GM12864 (cell line): Measurements from ENCODE around the gene UNC13C.

Experiments used
- DNase-seq: peaks from one replicate; pipeline ENCODE4 v3.0.0-alpha.2; 2011; ENCODE audit warnings: low read depth
- H3K4me3 ChIP-seq: 2 replicates; pipeline ENCODE4 v1.5.1; 2011; ENCODE audit warnings: mild to moderate bottlenecking, low read depth, low read length, control low read depth
- CTCF ChIP-seq: IDR thresholded peaks from 2 replicates; pipeline ENCODE4 v1.5.1; 2011; ENCODE audit warnings: low read depth, mild to moderate bottlenecking, moderate library complexity, low read length, control low read depth, inconsistent platforms; ENCODE audit errors: missing control alignments

Gene UNC13C

DNA sequence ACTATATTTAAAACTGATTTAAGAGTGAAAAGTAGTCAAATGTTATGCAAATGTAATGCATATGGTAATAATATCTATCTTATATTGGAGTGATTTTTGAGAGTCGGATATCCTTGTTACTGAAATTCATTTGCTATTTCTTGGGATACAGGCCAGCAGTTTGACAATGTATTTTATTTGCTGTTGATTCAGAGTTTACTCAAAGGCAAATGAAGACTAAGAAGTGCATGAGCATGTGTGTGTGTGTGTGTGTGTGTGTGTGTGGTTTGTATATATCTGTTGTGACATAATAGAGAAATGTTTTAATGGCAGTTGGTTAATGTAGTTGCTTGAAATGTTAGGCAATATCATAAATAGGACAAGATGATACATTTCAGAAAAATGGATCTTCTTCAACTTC, 39.0 kb downstream of the UNC13C start:
- H3K4me3 ChIP-seq, result no peak overlapping the region
- no peak for TF ChIP-seq CTCF
- no peak for DNase-seq

- H3K4me3 ChIP-seq, result no peak overlapping the region
- no peak for DNase-seq
- no peak for TF ChIP-seq CTCF
Measured at GRCh38 chr15:54017959-54018358, 39.7 kb downstream of the UNC13C start.

- H3K4me3 ChIP-seq, result no peak overlapping the region
- TF ChIP-seq CTCF, result no peak
- no peak for DNase-seq
Measured at GRCh38 chr15:54026258-54026657, 48.0 kb downstream of the UNC13C start.

DNA sequence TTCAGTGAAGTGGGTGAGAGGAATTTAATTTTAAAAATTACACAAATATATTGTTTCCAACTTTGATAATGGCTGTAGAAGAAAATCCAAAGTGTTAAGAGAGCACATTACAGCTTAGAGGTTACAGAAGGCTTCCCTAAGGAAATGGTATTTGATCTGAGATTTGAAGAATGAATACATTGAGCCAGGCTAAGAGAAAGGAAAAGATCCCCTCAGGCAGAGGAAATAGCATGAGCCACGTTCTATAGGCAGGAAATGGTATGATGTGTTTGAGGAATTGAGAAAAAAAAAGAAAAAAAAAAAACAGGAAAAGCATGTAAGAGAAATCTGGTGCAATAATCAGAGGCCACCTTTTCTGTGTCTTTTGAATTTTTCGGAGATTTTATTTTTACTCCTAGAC, 48.6 kb downstream of the UNC13C start:
- no peak overlapping the region for H3K4me3 ChIP-seq
- TF ChIP-seq CTCF, result no peak
- DNase-seq, result no peak

DNA sequence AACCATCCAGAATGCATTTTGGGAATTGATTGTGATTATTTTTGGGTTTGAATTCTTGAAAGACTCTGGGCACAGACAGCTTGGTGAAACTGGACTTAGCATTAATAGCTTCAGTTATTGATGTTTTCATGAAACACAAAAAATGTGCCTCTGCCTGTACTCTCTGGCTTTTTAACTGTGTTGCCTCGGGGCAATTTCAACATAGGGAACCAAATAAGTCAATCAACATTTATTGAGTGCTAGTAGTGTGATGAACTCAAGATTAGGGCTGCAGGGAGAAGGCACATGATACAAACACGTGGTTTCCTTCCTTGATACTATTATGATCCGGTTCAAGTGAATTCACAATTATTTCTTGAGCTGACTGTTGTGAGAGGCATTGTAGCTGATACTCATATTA, 50.8 kb downstream of the UNC13C start:
- H3K4me3 ChIP-seq, result no peak overlapping the region
- DNase-seq, result no peak
- TF ChIP-seq CTCF, result no peak

GRCh38 chr15:54032066-54032465, 53.8 kb downstream of the UNC13C start:
- no peak for TF ChIP-seq CTCF
- no peak overlapping the region for H3K4me3 ChIP-seq

DNA sequence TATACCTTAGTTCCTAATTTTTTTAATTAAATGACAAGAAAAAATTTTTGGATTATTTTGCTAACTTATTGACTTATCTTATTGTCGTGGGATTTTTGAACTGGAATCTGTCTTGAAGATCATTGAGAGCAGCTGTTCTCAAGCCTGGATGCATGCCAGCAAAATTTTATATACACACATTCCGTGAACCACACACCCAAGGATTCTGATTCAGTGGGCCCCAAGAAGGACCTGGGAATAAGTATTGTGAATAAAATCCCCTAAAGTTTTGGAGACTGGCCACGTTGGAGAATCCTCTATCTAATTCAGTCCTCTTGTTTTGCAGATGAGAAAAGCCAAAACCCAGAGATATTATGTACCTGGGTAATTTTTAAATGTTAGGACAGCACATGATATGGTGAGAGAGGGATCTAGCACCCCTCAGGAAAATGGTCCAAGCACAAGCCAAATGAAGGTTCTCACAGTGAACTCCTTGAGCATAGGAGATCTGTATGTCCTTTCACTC, 55.2 kb downstream of the UNC13C start:
- no peak overlapping the region for H3K4me3 ChIP-seq
- DNase-seq, result no peak
- no peak for TF ChIP-seq CTCF

More at GRCh38 chr15:54032066-54032465, 53.8 kb downstream of the UNC13C start:
- no peak for DNase-seq
